HG03354 (cell line): ENCODE measurements around the gene SNHG17.
"Not testable (repeated sequence)": the region's sequence is repeated elsewhere in the genome, so short reads cannot be mapped to it uniquely, and the experiment has no call there.

Experiments used
- ATAC-seq: cut with Tn5 transposase; IDR thresholded peaks from one replicate; pipeline ENCODE4 v1.9.1; 2021; ENCODE audit warnings: mild to moderate bottlenecking; ENCODE audit not compliant: unreplicated experiment, poor library complexity, severe bottlenecking

The SNHG17 gene

GRCh38 chr20:38434770-38435554, at the start of gene SNHG17:
TSS of gene SNHG17 (minus strand) at chr20:38435328.
- peak; percentile 69 for ATAC-seq

GRCh38 chr20:38479596-38479995, 44.5 kb upstream of the SNHG17 start:
- ATAC-seq, result no peak

GRCh38 chr20:38477747-38478146, 42.6 kb upstream of the SNHG17 start:
- no peak for ATAC-seq

GRCh38 chr20:38473367-38473795, 38.3 kb upstream of the SNHG17 start:
- ATAC-seq, result peak; percentile 2

- ATAC-seq, result peak; percentile 93
Measured at GRCh38 chr20:38472513-38473366, 37.6 kb upstream of the SNHG17 start, which contains the start of gene RALGAPB. TSS of gene RALGAPB (plus strand) at chr20:38472843. CDS start at chr20:38488433, 15,590 bp downstream.

GRCh38 chr20:38471987-38472512, 36.9 kb upstream of the SNHG17 start:
- ATAC-seq, result no peak

GRCh38 chr20:38471245-38471644, 36.1 kb upstream of the SNHG17 start:
- ATAC-seq, result no peak

- ATAC-seq, result no peak
Measured at GRCh38 chr20:38466983-38467382, 31.9 kb upstream of the SNHG17 start.

- no peak for ATAC-seq
Measured at GRCh38 chr20:38466171-38466570, 31.0 kb upstream of the SNHG17 start.

- ATAC-seq, result not testable (repeated sequence)
Measured at GRCh38 chr20:38461569-38461968, 26.4 kb upstream of the SNHG17 start.

GRCh38 chr20:38461167-38461566, 26.0 kb upstream of the SNHG17 start:
- ATAC-seq, result not testable (repeated sequence)

GRCh38 chr20:38460631-38461030, 25.5 kb upstream of the SNHG17 start:
- not testable (repeated sequence) for ATAC-seq

GRCh38 chr20:38460040-38460623, 25.0 kb upstream of the SNHG17 start:
- no peak for ATAC-seq

GRCh38 chr20:38458314-38458713, 23.2 kb upstream of the SNHG17 start:
- no peak for ATAC-seq

- no peak for ATAC-seq
Measured at GRCh38 chr20:38454556-38455473, 19.7 kb upstream of the SNHG17 start.

- ATAC-seq, result no peak
Measured at GRCh38 chr20:38453941-38454340, 18.8 kb upstream of the SNHG17 start.

GRCh38 chr20:38452880-38453624, 17.9 kb upstream of the SNHG17 start:
- no peak for ATAC-seq

- no peak for ATAC-seq
Measured at GRCh38 chr20:38450412-38450975, 15.4 kb upstream of the SNHG17 start.
